Embryonic facial prominence (tissue), 1 donor: ENCODE measurements around the gene RUNDC3A.

Experiments
- DNase-seq: peaks from one replicate; pipeline ENCODE4 v3.0.0-alpha.2; 2016; ENCODE audit errors: extremely low spot score

RUNDC3A gene

GRCh38 chr17:44283344-44284023 is 24.9 kb upstream of the RUNDC3A start:
- DNase-seq, result no peak

DNA sequence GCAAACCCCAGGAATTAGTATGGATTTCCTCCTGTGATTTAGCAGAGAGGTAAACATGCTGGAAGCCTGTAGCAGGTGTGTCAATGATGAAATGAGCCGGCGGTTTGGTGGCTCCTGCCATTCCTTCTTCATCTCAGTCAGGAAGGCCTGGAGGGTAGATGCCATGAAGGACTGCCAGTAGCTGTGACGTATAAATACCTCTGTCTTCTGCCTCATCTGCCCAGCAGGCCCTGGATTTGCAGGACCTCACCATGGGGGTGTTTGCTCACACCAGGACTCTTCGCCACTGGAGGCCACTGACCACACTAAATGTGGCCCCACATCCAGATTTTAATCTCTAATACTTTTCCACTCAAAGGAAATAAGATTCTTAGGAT is 24.4 kb upstream of the RUNDC3A start:
- no peak for DNase-seq

DNA sequence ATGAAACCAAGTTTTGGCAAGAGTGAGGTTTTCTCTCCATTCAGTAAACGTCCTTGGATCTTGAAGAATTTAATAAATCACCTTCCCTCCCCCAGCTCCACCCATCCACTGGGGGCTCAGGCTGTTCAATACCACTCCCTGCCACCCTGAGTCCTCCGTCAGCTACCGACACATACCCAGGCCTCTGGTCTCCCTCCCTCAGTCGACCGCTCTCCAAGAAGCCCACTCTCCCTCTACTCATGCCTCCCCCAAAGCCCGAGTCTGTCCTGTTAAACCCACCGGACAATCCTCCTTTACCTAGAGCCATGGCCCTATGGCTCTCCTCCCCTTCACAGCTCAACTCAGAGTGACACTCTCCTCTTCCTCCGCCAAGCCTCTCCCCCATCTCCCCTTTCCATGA is 20.8 kb upstream of the RUNDC3A start:
- DNase-seq, result no peak

DNA sequence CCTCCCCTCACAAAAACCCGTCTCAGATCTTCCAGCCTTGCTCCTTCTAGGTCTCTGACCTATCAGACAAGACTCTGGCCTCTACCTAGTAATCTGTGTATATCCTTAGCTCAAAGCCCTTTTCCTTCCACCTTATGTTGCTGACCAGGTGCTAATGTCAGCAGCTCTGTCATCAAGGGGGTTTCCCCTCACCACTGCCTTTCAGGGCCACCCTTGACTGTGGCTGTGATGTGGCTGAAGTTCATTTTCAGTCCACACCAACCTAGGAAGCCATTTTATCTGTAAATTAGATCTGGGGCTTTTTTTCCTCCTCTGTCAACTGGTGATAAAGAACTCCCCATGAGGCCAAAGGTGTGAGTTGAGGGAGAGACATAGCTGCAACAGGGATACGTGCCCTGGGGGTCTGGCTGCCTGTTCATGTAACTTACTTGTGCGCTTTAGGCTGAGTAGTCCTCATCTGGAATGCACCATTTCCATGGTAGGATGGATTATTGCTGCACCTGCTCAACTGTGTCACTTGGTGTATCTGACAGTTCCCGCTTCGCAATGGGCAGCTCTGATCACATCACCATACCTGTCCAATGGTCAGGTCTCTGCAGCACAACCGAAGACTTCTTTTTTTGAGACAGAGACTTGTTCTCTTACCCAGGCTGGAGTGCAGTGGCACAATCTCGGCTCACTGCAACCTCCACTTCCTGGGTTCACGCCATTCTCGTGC is 14.7 kb upstream of the RUNDC3A start:
- no peak for DNase-seq

- DNase-seq, result no peak
These were observed 10.4 kb upstream of the RUNDC3A start for GRCh38 chr17:44297975-44298374.

GRCh38 chr17:44304651-44305050 is 3.8 kb upstream of the RUNDC3A start:
- no peak for DNase-seq

- no peak for DNase-seq
These were observed 814 bp upstream of the RUNDC3A start for GRCh38 chr17:44307387-44308186.

GRCh38 chr17:44308865-44309264 is 464 bp downstream of the RUNDC3A start:
- no peak for DNase-seq

GRCh38 chr17:44309472-44309871 is 1.1 kb downstream of the RUNDC3A start:
- DNase-seq, result no peak

DNA sequence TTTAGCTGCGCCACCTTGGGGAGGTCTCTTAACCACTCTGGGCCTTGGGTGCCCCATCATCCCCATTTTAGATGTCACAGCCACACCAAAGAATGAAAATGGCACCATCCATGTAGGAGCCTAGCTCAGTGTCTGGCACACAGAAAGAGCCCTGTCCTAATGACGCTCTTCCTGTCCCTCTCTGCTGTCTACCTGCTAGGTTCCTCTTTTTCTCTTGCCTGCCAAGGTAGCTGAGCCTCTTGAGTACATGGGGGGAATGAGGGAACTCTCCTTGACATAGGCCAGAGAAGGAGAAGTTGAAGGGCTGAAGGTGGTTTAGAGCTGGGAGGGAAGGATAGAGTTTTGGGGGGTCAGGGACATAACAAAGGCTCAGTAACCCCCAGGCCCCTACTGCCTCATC is 1.8 kb downstream of the RUNDC3A start:
- DNase-seq, result no peak

- no peak for DNase-seq
These were observed 2.4 kb downstream of the RUNDC3A start for GRCh38 chr17:44310609-44311376.

GRCh38 chr17:44311562-44312181 is 3.3 kb downstream of the RUNDC3A start:
- DNase-seq, result no peak

DNA sequence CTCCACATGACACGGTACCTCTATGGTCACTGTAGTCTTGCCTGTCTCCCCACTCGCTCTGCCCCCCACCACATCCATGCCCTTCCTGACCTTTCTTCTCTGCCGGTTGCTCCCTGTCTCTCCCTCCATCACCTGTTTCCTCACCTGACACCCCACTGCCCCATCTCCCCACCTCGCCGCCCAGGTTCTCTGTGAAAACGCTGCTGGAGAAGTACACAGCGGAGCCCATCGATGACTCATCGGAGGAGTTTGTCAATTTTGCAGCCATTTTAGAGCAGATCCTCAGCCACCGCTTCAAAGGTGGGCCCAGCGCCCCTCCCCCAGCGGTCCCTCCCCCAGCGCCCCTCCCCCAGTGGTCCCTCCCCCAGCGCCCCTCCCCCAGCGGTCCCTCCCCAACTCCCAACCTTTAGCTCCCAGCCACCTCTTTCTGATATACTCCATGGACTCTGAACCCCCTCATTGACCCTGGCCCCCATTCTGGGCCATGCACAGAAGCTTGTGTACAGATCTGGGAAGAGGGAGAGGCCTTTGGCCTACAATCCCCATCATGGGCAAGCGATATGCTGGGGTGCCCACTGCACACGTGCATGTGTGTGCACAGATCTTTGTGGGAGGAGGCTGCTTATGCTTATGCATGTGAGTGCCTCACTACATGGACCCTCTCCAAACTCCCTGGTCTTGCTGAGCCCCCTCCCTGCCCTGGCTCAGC is 4.1 kb downstream of the RUNDC3A start:
- DNase-seq, result no peak

DNA sequence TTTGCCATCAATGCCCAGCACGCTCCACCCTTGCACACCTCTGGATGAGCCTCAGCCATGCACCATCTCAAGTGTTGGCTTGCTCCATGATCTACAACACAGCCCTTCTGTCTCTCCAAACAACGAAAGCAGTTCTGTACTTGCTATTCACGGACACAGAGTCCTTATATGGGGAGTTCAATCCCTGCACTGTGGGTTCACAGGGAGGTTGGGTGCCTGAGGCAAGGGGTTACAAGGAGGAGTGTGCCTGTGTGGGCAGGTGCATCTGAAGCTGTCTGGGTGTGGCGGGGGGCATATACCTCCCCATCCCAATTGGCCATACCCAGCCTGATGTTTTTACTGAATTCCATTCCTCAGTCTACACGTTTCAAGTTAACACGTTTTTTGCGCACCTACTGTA is 5.6 kb downstream of the RUNDC3A start:
- DNase-seq, result no peak

- DNase-seq, result no peak
These were observed 6.1 kb downstream of the RUNDC3A start for GRCh38 chr17:44314524-44314868.

- no peak for DNase-seq
These were observed 6.7 kb downstream of the RUNDC3A start for GRCh38 chr17:44314869-44315661.

DNA sequence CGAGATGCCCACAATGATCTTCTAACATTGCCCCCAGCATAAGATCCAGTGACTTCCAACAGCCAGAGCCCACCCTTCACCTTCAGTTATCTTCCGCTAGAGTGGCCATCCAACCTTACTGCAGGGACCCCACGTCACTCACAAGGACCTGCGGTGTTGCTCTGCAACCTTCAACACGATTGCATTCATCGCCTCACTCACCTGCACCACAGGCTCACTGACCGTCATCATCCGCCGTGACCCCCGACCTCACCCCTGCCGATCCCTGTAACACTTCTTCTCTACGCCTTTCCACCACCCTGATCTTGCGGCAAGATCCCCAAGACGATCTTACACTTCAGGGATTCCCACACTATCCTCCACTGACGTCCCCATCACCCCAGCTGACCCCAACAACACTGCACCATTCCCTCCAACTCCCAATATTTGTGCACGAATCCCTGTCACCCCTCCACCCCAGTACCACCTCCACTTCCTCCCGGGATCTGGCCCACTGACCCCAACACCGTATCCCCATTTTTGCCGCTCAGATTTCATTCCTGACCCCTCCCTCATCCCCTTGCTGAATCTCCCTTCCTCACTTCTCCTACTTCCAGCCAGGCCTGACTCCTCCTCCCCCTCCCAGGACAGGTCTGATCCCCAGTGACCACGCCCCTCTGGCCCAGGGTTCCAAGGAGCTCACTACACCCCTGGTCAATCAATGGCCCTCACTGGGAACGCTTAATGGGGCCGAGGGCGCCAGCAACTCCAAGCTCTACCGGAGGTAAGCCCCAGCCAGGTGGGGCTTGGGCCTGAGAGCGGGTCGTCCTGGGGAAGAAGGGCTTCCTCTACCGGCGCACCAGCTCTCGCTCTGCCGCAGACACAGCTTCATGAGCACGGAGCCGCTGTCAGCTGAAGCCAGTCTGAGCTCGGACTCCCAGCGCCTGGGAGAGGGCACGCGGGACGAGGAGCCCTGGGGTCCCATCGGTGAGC is 7.6 kb downstream of the RUNDC3A start:
- DNase-seq, result no peak

GRCh38 chr17:44317545-44317944 is 9.1 kb downstream of the RUNDC3A start:
- DNase-seq, result no peak
